GM13976 (cell line): ENCODE results near the gene WNT3.

ENCODE experiments used
- DNase-seq: peaks from one replicate; pipeline ENCODE4 v3.0.0; 2012; ENCODE audit warnings: low spot score
- in situ Hi-C: fragments of 300-500 bp; cut with MboI; formaldehyde crosslinking; loops from one replicate; pipeline ENCODE4 v1.12.0; 2022; ENCODE audit warnings: low sequenced_read_pairs, mixed read lengths, inconsistent platforms; ENCODE audit not compliant: unreplicated experiment
- TF ChIP-seq, protein P1 (sequence below): IDR thresholded peaks from 2 replicates; pipeline ENCODE4 v1.5.1; 2012; ENCODE audit warnings: borderline replicate concordance, mild to moderate bottlenecking; ENCODE audit not compliant: insufficient read depth; ENCODE audit errors: extremely low read depth, missing control alignments, control extremely low read depth

The WNT3 gene

GRCh38 chr17:46809110-46809571 lies 9.4 kb downstream of the WNT3 start:
- TF ChIP-seq, protein P1, sequence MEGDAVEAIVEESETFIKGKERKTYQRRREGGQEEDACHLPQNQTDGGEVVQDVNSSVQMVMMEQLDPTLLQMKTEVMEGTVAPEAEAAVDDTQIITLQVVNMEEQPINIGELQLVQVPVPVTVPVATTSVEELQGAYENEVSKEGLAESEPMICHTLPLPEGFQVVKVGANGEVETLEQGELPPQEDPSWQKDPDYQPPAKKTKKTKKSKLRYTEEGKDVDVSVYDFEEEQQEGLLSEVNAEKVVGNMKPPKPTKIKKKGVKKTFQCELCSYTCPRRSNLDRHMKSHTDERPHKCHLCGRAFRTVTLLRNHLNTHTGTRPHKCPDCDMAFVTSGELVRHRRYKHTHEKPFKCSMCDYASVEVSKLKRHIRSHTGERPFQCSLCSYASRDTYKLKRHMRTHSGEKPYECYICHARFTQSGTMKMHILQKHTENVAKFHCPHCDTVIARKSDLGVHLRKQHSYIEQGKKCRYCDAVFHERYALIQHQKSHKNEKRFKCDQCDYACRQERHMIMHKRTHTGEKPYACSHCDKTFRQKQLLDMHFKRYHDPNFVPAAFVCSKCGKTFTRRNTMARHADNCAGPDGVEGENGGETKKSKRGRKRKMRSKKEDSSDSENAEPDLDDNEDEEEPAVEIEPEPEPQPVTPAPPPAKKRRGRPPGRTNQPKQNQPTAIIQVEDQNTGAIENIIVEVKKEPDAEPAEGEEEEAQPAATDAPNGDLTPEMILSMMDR: no peak
- no peak for DNase-seq
- in situ Hi-C loops: loop anchor here (10.0 kb wide), 1 partner anchor 64 kb away; no protein-coding TSS in a partner anchor

- DNase-seq: no peak
- TF ChIP-seq, protein P1: no peak
- in situ Hi-C loops: loop anchor here (10.0 kb wide), 1 partner anchor 61 kb away; no protein-coding TSS in a partner anchor
These were observed 12.7 kb downstream of the WNT3 start for GRCh38 chr17:46805771-46806170.

- TF ChIP-seq, protein P1: no peak
- in situ Hi-C loops: loop anchor here (10.0 kb wide), 1 partner anchor 59 kb away; no protein-coding TSS in a partner anchor
- no peak for DNase-seq
These were observed 14.9 kb downstream of the WNT3 start for GRCh38 chr17:46803544-46803943.

DNA sequence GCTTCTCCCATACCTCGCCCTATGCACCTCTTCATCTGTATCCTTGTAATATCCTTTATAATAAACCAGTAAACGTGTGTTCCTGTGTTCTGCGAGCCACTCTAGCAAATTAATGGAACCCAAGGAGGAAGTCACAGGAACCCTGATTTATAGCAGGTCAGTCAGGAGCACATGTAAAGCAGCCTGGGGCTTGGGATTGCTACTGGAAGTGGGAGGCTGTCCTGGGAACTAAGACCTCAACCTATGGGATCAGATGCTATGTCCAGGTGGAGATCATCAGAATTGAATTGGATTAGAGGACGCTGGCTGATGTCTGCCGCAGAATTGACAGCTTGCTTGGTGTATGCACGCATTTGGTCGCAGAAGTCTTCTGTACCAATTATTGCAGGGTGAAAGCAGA lies 15.7 kb downstream of the WNT3 start:
- TF ChIP-seq, protein P1: no peak
- DNase-seq: no peak
- in situ Hi-C loops: loop anchor here (10.0 kb wide), 1 partner anchor 58 kb away; no protein-coding TSS in a partner anchor

DNA sequence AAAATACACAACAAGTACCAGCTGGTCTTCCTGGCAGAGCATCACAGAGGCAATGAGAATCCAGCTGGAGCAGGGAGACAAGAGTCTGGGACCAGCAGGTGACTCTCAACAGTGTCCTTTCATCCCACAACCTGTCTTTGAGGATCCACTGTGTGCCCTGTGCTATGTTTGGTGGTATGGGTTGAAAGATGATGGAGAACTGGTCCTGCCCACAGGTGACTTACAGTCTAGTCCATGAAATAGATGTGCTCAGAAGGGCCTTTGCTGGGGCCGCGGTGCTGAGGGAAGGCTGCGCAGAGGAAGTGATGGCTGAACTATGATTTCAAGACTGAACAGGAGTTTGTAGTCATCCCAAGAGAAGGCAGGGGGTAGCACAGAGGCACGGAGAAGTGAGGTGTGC lies 17.9 kb downstream of the WNT3 start:
- in situ Hi-C loops: loop anchor here (10.0 kb wide), 1 partner anchor 56 kb away; no protein-coding TSS in a partner anchor
- TF ChIP-seq, protein P1: no peak
- DNase-seq: no peak

DNA sequence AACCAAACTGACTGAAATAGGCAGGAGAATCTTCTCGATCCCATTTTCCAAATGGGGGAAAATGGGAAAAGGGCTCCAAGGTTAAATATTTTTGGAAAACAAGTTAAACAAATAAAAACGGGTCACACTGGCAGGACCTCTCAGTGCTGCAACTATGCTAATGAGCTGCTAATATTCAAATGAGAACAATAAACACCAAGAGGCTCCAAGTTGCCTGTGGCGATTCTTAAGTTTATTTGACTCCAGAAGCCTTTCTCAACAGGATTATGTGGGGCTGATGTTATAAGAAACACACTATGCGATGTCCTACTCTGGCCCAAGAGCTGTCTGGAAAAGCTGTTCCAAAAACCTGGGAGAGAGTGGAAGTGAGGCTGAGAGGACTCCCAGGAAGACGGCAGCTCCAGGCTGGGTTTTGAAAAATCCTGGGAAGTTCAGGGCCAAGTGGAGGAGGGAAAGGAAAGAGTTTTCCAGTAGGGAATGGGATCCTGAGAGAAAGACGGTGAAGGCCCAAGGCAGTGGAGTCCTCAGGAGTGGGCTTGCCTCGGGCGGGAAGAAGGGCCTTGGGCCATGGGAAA lies 21.4 kb downstream of the WNT3 start:
- in situ Hi-C loops: loop anchor here (25.0 kb wide), 2 partner anchors 90 to 190 kb away; partner anchors contain the start of gene RPRML
- TF ChIP-seq, protein P1: no peak
- DNase-seq: no peak
